NK-92 (cell line): ENCODE data around the gene FSIP1.

Experiments used
- DNase-seq: peaks from one replicate; lab custom pipeline; 2025; ENCODE audit not compliant: unreplicated experiment; lab: John Stamatoyannopoulos, UW

FSIP1 gene

GRCh38 chr15:39687965-39688364 is 94.7 kb downstream of the FSIP1 start:
- no peak for DNase-seq

GRCh38 chr15:39685999-39686613 is 96.5 kb downstream of the FSIP1 start:
- DNase-seq, result no peak

DNA sequence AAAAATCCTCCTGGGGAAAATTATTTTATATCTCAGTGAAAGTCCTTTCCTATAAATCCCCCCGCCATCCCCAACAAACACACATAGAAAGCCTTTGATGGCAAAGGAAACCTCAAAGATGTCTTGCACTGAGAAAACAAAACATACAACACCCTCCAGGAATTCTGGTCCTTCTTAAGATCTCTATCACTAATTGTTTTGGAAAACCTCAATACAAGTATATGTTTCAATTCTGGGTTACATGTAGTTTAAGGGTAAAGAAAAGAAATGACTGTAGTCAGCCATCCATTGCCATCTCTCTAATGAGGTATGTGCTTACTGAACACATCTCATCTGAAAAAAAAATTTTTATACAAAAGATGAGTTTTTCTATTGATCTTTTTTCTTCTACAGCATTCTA is 97.3 kb downstream of the FSIP1 start:
- DNase-seq, result no peak

GRCh38 chr15:39684233-39684632 is 98.4 kb downstream of the FSIP1 start:
- no peak for DNase-seq

GRCh38 chr15:39682366-39682765 is 100.3 kb downstream of the FSIP1 start:
- no peak for DNase-seq

DNA sequence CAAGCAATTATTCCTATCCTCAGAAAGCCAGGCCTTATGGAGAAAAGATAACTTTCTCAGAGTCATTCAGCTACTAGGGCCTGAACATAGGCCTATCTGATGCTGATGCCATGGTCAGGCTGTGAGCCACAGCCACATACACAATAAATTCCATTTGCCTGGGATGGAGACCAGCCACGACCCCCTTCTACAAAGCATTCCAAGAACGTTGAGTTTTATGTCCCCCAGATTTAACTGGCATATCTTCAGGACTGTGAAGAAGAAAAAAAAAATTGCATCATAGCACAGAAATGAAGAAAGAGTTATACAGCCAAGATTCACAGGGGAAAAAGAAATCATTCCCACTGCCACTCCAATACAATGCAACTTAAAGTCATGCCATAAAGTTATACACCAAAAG is 101.8 kb downstream of the FSIP1 start:
- DNase-seq, result no peak

DNA sequence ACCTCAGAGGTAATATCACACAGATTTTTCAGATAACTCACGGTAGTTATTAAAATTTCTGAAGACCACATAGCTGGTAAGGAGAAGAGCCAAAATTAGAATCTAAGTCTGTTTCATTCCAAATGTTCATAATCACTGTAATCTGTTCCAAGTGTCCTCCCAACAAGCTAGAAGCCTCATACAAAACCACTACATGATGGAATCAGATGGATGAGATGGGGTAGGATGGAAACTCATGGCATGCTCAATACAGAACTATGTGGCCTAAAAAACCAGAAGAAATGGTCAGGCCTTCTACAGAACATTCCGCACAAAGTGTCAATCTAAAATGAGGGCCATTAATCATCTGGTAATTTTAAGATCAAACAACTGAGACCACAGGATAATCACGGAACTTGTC is 110.0 kb downstream of the FSIP1 start:
- DNase-seq, result no peak

- no peak for DNase-seq
Measured at GRCh38 chr15:39672184-39672583, 110.5 kb downstream of the FSIP1 start.

GRCh38 chr15:39670687-39671086 is 112.0 kb downstream of the FSIP1 start:
- no peak for DNase-seq

- DNase-seq, result no peak
Measured at GRCh38 chr15:39669661-39670060, 113.0 kb downstream of the FSIP1 start.

GRCh38 chr15:39669241-39669640 is 113.4 kb downstream of the FSIP1 start:
- no peak for DNase-seq

GRCh38 chr15:39668457-39668856 is 114.2 kb downstream of the FSIP1 start:
- DNase-seq, result no peak

DNA sequence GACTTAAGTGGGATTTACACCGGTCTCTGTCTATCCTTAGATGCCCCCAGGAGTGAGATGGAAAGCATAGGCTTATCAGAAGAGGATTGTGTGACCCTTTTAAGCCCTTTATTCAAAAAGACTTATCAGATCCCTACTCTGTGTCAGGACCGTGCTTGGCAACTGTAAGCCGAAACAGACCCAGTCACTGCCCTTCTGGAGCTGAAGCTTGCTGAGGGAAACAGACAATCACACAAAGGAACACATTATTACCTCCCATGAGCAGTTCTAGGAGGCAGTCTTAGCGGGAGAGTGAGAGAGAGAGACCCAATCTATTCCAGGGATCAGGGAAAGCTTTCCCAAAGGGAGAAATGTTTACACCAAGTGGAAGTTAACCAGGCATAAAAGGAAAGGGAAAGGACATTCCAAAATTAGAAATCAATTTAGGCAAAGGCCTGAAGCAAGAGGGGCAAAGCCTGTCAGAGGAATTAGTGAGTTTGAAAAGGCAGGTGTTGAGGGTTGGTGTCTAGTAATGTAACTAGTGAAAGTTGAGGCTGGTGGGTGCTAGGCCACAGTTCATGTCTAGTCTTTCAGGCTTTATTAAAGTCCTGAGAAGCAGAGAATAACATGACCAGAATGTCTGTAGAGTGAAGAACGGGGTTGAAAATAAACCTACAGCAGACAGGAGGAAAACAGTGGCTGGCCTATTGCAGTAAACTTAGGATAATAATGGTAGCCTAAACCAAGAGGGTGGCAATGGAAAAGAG is 115.1 kb downstream of the FSIP1 start:
- no peak for DNase-seq

- DNase-seq, result no peak
Measured at GRCh38 chr15:39666677-39667076, 116.0 kb downstream of the FSIP1 start.

DNA sequence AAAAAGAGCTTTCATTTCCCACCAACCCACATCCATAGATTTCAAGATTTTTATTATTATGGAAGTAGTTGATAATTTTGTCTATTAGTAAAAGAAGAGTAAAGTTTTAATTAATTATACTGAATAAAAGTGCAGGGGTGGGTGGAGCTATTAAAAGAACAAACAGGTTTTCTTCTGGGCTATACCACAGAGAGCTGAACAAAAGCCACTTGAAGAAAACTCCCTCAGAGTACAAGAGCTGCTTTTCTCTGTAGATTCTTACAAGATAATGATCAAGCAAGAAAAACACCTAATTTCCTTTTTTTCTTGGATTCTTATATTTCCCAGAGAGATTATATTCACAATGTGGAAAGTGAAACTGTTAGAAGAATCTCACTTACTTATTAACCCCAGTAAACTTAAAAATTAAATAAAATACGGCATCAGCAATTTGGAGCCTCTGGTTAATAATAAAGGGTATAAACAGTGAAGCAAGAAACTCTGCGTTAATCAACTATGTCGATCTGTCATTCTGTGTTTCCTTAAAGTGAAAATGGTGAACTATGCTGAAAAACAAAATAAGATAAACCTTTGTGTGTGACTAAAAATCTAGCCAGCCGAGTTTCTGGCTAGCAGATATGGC is 116.9 kb downstream of the FSIP1 start:
- DNase-seq, result no peak

DNA sequence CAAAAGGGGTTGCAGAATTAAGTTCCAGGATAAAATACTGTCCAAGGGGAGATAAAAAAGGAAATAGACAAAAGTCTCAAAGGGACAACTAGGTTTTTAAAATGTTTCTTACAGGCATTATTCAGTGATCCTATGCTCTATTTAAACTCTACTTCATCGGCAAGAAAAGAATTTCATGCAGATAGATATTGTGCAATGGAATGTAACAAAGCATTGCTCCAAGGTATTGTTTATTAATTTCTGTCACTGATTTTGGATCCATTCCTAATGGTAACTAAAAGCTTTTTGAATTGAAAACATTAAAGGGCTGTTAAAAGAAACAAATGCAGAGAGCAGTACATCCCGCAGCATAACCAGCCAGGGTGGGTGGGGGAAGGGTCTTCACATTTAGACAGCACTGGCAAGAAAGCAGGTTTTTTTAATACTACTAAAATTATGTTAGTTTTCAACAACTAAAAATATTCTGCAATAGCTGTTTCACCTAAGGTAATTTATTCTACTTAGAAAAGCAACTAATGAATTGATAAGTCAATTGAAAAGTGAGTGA is 118.9 kb downstream of the FSIP1 start:
- no peak for DNase-seq

- no peak for DNase-seq
Measured at GRCh38 chr15:39661776-39662175, 120.9 kb downstream of the FSIP1 start.

DNA sequence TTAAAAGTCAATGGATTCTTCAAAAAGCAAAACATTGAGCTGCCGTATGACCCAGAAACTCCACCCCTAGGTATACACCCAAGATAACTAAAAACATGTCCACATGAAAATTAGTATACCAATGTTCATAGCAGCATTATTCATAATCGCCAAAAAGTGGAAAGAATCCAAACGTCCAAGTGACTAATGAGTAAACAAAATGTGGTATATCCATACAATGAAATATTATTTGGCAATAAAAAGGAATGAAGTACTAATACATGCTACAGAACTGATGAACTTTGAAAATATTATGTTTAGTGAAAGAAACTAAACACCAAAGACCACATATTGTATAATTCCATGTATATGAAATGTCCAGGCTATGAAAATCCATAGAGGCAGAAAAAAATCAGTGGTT is 123.9 kb downstream of the FSIP1 start:
- no peak for DNase-seq

DNA sequence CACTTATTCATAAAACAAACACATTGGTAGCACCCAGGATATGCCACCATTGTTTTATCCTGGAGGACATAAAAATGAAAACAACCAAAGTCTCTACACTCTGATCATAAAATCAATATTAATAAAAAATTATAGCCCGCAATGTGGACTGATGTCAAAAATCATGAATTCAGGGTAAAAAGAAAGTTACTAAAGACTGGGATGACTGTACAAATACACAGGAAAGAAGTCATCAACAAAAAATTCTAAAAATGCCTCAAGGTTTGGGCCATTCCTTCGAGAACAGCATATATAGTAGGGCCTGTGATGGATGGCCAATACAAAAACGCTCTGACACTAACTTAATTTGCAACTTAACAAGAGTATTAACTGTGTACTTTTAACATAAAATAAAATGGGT is 125.0 kb downstream of the FSIP1 start:
- DNase-seq, result no peak

DNA sequence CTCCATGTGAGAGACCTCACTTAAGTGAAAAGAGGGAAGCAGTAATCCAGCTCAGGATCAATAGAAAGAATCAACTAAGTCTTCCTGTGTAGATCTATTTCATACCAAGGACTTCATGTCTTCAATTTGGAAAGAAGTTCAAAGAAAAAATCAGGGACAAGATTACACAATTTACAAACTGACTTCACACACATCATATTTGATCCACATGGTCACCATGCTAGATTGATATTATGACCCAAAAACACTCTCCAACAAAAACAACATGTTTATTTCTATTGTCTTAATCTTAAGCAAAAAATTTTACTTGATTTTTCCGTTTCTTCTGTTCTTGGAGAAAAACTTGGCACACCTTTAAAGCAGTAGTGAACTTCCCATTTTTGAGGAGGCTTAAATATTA is 125.5 kb downstream of the FSIP1 start:
- DNase-seq, result no peak

DNA sequence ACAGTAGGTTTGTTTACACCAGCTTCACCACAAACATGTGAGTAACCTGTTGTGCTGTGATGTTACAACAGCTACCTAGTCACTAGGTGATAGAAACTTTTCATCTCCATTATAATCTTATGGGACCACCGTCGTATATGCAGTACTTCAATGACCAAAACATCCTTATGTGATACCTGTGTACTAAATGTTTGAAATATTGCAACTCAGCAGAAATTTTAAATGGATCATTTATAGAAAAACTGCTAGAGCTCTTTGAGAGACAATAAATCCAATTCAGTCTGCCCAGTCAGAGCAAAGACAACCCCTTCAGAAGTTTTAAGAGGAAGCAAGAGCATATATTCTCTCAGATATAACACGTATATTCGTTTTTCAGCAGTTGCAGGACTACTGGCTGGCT is 128.3 kb downstream of the FSIP1 start:
- no peak for DNase-seq

- no peak for DNase-seq
Measured at GRCh38 chr15:39651881-39652280, 130.8 kb downstream of the FSIP1 start.
